ENCODE measurements around the gene ABAT.
"Not testable (repeated sequence)": the region's sequence is repeated elsewhere in the genome, so short reads cannot be mapped to it uniquely, and the experiment has no call there.

ABAT gene

DNA sequence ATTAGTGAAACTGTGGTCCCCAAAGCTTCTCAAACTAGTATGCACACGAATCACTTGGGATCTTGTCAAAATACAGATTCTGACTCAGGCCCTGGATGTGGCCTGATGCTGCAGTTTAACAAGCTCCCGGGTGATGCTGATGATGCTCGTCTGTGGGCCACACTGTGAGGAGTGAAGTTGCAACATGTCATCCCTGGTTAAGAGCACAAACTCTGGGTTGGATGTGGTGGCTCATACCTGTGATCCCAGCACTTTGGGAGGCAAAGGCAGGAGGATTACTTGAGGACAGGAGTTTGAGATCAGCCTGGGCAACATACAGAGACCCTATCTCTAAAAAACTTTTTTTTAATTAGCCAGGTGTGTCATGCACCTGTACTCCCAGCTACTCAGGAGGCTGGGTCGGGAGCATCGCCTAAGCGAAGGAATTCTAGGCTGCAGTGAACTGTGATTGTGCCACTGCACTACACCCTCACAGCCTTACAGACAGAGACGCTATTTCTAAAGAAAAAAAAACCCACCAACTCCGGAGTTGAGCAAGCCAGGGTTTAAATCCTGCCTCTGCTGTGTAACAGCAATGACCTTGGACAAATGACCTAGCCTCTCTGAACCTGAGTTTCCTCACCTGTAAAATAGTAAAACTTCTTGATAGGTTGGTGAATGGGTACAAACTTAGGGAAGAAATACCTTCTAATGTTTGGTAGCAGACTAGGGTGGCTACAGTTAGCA lies 24.4 kb upstream of the ABAT start:
- TF ChIP-seq, protein P1, sequence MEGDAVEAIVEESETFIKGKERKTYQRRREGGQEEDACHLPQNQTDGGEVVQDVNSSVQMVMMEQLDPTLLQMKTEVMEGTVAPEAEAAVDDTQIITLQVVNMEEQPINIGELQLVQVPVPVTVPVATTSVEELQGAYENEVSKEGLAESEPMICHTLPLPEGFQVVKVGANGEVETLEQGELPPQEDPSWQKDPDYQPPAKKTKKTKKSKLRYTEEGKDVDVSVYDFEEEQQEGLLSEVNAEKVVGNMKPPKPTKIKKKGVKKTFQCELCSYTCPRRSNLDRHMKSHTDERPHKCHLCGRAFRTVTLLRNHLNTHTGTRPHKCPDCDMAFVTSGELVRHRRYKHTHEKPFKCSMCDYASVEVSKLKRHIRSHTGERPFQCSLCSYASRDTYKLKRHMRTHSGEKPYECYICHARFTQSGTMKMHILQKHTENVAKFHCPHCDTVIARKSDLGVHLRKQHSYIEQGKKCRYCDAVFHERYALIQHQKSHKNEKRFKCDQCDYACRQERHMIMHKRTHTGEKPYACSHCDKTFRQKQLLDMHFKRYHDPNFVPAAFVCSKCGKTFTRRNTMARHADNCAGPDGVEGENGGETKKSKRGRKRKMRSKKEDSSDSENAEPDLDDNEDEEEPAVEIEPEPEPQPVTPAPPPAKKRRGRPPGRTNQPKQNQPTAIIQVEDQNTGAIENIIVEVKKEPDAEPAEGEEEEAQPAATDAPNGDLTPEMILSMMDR (IDR thresholded peaks at IDR 0.05; ENCODE audit: borderline replicate concordance, insufficient read depth, low read depth, low read length) = no peak
- H3K4me3 ChIP-seq (ENCODE audit: low read depth, low read length) = no peak overlapping the region

DNA sequence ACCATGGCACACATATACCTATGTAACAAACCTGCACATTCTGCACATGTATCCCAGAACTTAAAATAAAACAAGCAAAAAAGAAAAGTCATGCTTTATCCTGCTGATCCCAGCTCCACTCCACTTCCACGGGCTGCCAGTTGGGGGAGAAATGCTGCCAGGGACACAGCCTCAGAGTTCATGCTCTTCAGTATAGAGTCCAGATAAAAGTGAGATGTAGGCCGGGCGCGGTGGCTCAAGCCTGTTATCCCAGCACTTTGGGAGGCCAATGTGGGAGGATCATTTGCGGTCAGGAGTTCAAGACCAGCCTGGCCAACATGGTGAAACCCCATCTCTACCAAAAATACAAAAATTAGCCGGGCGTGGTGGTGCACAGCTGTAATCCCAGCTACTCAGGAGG lies 22.5 kb upstream of the ABAT start:
- H3K4me3 ChIP-seq (ENCODE audit: low read depth, low read length) = not testable (repeated sequence)

DNA sequence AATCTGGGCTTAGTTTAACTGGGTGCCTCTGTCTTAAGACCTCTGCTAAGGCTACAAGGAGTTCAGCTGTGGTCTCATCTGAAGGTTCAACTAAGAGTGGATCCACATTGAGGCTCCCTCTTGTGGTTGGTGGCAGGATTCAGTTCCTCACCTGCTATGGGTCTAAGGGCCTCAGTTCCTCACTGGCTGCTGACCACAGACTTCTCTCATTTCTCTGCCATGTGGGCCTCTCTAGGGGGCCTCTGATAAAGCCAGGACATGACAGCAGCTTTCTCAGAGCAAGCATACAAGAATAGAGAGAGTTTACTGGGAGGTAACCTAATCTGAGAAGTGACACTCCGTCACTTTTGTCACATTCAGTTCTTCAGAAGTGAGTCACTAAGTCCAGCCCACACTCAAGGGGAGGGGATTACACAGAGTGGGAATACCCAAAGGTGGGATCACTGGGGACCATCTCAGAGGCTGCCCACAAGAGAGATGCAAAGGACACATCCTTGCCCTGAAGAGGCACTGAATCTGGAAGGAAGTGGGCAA lies 19.2 kb upstream of the ABAT start:
- TF ChIP-seq, protein P1 (IDR thresholded peaks at IDR 0.05; ENCODE audit: borderline replicate concordance, insufficient read depth, low read depth, low read length) = peak; percentile 38; the same call in 1 of the 2 replicates
- H3K4me3 ChIP-seq (ENCODE audit: low read depth, low read length) = no peak overlapping the region

DNA sequence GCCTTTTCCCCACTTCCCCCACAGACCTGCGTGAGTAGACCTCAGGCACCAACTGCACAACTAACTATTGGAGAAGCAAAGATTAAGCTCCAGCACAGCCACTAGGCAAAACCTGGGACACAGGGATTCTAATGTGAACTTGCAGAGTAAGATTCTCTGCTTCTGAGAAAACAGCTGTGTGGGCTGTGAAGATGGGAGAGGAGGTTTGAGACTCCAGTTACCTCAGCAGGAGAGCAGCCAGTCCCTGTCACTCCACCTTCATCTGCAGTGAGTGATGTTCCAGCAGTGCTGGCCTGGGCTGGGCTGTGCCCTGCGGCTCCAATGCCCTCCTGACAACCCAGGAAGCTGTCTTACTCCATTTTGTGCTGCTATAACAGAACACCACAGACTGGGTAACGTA lies 18.0 kb upstream of the ABAT start:
- TF ChIP-seq, protein P1 (IDR thresholded peaks at IDR 0.05; ENCODE audit: borderline replicate concordance, insufficient read depth, low read depth, low read length) = no peak
- no peak overlapping the region for H3K4me3 ChIP-seq (ENCODE audit: low read depth, low read length)

DNA sequence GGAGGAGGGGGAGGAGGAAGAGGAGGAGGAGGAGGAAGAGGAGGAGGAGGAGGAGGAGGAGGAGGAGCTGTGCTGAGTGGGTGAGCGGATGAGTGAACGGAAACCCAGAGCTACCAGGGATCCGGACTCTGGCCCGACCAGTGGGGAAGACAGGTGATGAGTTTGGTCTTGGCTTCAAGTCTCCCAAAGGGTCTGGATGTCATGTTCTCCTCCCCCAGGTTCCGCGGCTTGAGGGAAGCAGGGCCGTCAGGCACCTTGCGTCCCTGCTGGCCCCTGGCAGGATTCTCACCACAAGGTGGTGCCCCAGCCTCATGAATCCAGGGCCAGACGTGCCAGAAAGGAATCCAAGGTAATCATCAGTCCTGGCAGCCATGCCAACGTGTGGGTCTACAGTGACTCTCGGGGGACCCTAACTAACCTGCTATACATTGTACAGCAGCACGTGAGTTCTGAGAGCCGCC lies 13.5 kb upstream of the ABAT start:
- TF ChIP-seq, protein P1 (IDR thresholded peaks at IDR 0.05; ENCODE audit: borderline replicate concordance, insufficient read depth, low read depth, low read length) = peak; percentile 65
- no peak overlapping the region for H3K4me3 ChIP-seq (ENCODE audit: low read depth, low read length)

- no peak overlapping the region for H3K4me3 ChIP-seq (ENCODE audit: low read depth, low read length)
These were observed 12.7 kb upstream of the ABAT start for GRCh38 chr16:8661703-8662102.

GRCh38 chr16:8663192-8664089 lies 11.0 kb upstream of the ABAT start:
- TF ChIP-seq, protein P1 (IDR thresholded peaks at IDR 0.05; ENCODE audit: borderline replicate concordance, insufficient read depth, low read depth, low read length) = no peak
- H3K4me3 ChIP-seq (ENCODE audit: low read depth, low read length) = no peak overlapping the region

More at GRCh38 chr16:8661703-8662102, 12.7 kb upstream of the ABAT start:
- TF ChIP-seq, protein P1 (IDR thresholded peaks at IDR 0.05; ENCODE audit: borderline replicate concordance, insufficient read depth, low read depth, low read length) = no peak

Measured in GM12875 (cell line).